Right atrium auricular region (tissue), 2 donors: ENCODE results near the gene OLFML2A. TPM values are rescaled to one million over a fixed set of nuclear protein-coding genes. Genes with fewer than 3 reads are reported as not detected.

Source experiments
- DNase-seq: peaks from one replicate; pipeline ENCODE4 v3.0.0-alpha.2; 2019; ENCODE audit warnings: low spot score
- H3K27ac ChIP-seq, 2 donors: fragments of 200-600 bp; sonication (generic); 1 replicate in 1 of 2; 2 replicates in 1 of 2; pipeline ENCODE4 v1.5.1; 2016 to 2019
- H3K27me3 ChIP-seq, 2 donors: fragments of 200-600 bp; sonication (generic); one replicate each; pipeline versions ENCODE4 v1.5.1 to v1.6.0; 2017 to 2019
- H3K36me3 ChIP-seq: fragments of 200-600 bp; sonication (generic); one replicate; pipeline ENCODE4 v1.5.1; 2016
- H3K4me1 ChIP-seq, 2 donors: fragments of 200-600 bp; sonication (generic); one replicate each; pipeline versions ENCODE4 v1.5.1 to v1.6.0; 2017 to 2019
- H3K4me3 ChIP-seq, 2 donors: fragments of 200-600 bp; sonication (generic); 1 replicate in 1 of 2; 2 replicates in 1 of 2; pipeline ENCODE4 v1.5.1; 2017 to 2019; ENCODE audit warnings: mild to moderate bottlenecking in 1 of 2, moderate library complexity in 1 of 2
- H3K9me3 ChIP-seq, 2 donors: fragments of 200-600 bp; sonication (generic); one replicate each; pipeline ENCODE4 v1.5.1; 2019
- CTCF ChIP-seq, 2 donors: fragments of 200-600 bp; sonication (generic); IDR thresholded peaks; one replicate each; pipeline ENCODE4 v1.5.1; 2019; ENCODE audit warnings: antibody characterized with exemption in 2 of 2
- total RNA-seq, 2 donors: library from RNA; depleted of rRNA; stranded (reverse); fragments of >200 nt; gene quantifications; one replicate each; pipeline ENCODE4 v1.1.0, GENCODE V29; 2016

The OLFML2A gene
- total RNA-seq, 2 donors from 2014 or later: 41.2 to 53.2 TPM

GRCh38 chr9:124805186-124805585 lies 28.3 kb downstream of the OLFML2A start:
- no peak for DNase-seq
- Histone ChIP-seq H3K9me3 (no peaks in the 10 kb centered on the region), H3K36me3 (peaks cover 3% of the 10 kb centered on the region), H3K27ac (no peak overlapping the region), H3K4me1 (peaks cover 0 to 20% of the 10 kb centered on the region in 2 donors), H3K4me3 (no peak overlapping the region), H3K27me3 (no peaks in the 10 kb centered on the region)
- TF ChIP-seq CTCF (IDR thresholded peaks at IDR 0.05): no peak

DNA sequence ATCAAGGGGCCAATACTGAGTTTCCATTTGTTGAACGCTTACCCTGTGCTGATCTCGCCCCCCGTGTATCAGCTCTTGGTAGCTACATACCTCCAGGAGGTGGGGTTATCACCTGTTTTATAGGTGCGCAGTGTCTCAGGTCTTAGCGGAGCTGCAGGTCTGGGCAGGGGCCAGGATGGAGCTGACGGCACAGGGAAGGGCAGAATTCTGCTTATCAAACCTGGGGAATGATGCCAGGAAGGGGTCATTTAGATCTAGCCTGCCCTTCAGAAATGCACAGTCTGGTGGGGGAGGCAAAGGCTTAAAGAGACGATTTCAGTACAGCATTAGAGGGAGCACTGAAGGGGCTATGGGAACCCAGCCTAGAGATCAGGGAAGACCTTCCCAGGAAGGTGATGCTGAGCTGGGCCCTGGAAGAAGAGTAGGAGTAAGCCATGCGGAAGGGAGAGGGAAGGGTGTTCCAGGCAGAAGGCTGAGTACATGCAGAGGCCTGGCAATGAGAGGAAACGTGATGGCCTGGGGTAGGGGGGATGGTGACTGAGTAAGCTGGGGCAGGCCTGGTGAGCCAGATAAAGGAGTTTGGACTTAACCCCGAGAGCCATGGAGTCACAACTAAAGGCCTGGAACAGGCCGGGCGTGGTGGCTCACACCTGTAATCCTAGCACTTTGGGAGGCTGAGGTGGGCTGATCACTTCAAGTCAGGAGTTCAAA lies 31.5 kb downstream of the OLFML2A start:
- Histone ChIP-seq H3K4me3 (no peak overlapping the region), H3K27ac (no peak overlapping the region), H3K36me3 (peaks cover 5% of the 10 kb centered on the region), H3K9me3 (no peaks in the 10 kb centered on the region), H3K27me3 (no peaks in the 10 kb centered on the region), H3K4me1 (peaks cover 0 to 12% of the 10 kb centered on the region in 2 donors)
- no peak for DNase-seq
- no peak for TF ChIP-seq CTCF (IDR thresholded peaks at IDR 0.05)

- peaks cover 0 to 12% of the 10 kb centered on the region in 2 donors for H3K4me1 ChIP-seq
- no peak for TF ChIP-seq CTCF (IDR thresholded peaks at IDR 0.05)
- H3K27me3 ChIP-seq: no peaks in the 10 kb centered on the region
- no peak overlapping the region for H3K27ac ChIP-seq
- peaks cover 5% of the 10 kb centered on the region for H3K36me3 ChIP-seq
- H3K9me3 ChIP-seq: no peaks in the 10 kb centered on the region
- H3K4me3 ChIP-seq: no peak overlapping the region
- DNase-seq: no peak
Observed at GRCh38 chr9:124809211-124809610, 32.3 kb downstream of the OLFML2A start.

DNA sequence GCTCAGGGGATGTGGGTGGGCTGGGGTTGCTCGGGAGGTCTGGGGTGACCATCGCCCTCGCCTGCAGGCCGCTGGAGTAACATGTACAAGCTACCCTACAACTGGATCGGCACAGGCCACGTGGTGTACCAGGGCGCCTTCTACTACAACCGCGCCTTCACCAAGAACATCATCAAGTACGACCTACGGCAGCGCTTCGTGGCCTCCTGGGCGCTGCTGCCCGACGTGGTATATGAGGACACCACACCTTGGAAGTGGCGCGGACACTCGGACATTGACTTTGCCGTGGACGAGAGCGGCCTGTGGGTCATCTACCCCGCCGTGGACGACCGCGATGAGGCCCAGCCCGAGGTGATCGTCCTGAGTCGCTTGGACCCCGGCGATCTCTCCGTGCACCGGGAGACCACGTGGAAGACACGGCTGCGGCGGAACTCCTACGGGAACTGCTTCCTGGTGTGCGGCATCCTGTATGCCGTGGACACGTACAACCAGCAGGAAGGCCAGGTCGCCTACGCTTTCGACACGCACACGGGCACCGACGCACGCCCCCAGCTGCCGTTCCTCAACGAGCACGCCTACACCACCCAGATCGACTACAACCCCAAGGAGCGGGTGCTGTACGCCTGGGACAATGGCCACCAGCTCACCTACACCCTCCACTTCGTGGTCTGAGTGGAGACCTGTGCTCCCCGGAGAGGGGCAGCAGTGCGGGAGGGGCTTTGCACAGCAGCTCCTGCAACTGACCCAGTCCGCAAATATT lies 33.0 kb downstream of the OLFML2A start:
- Histone ChIP-seq H3K27me3 (no peaks in the 10 kb centered on the region), H3K36me3 (peaks cover 5% of the 10 kb centered on the region), H3K4me3 (no peak overlapping the region), H3K4me1 (peaks cover 0 to 12% of the 10 kb centered on the region in 2 donors), H3K9me3 (no peaks in the 10 kb centered on the region), H3K27ac (peak overlapping the region in 1 of 2 donors; percentile 9)
- no peak for DNase-seq
- TF ChIP-seq CTCF (IDR thresholded peaks at IDR 0.05): no peak

DNA sequence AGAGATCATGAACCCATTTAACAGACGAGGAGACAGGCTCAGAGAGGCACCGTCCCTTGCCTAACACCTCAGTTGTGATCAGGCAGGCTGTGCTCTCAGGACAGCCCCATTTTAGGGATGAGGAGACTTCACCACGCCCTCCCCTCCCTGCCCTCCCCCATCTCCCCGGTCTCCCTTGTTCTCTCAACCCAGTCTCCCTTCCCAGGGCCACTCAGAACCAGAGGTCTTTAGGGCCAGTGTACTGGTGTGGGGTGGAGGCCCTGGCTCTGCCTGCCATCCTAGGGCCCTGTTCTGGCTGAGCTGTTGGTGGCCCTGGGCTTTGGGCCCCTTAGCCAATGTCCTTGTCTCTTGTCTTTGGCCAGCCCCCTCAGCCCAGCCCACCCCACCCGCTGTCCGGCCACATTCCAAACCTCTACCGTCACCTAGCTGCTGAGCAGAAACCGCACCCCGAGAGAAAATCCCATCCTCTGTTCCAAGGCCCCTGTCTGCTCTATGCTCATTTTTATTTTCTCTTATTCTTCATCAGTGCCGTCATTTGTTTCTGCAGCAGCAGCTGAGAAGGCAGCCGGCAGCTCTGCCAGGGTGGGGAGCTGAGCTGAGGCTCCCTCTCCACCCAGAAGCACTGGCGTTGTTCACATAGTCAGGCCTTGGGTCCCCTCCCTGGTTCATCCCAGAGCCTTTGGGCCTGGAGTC lies 33.9 kb downstream of the OLFML2A start:
- Histone ChIP-seq H3K4me1 (peaks cover 0 to 12% of the 10 kb centered on the region in 2 donors), H3K4me3 (no peak overlapping the region), H3K27me3 (no peaks in the 10 kb centered on the region), H3K27ac (peak overlapping the region; percentile 9 to 52), H3K36me3 (peaks cover 5% of the 10 kb centered on the region), H3K9me3 (no peaks in the 10 kb centered on the region)
- TF ChIP-seq CTCF (IDR thresholded peaks at IDR 0.05): peak in 1 of 2 donors; percentile 13
- DNase-seq: no peak
